Measurements from ENCODE around the gene CD68. TPM values are rescaled to one million over a fixed set of nuclear protein-coding genes. Genes with fewer than 3 reads are reported as not detected.
A peak's percentile ranks its signal among the peaks of the same experiment; 100 is the strongest.
"Not testable (repeated sequence)": the region's sequence is repeated elsewhere in the genome, so short reads cannot be mapped to it uniquely, and the experiment has no call there.

CD68 gene
- total RNA-seq, 1 donor from 2014 or later, result 286 TPM

DNA sequence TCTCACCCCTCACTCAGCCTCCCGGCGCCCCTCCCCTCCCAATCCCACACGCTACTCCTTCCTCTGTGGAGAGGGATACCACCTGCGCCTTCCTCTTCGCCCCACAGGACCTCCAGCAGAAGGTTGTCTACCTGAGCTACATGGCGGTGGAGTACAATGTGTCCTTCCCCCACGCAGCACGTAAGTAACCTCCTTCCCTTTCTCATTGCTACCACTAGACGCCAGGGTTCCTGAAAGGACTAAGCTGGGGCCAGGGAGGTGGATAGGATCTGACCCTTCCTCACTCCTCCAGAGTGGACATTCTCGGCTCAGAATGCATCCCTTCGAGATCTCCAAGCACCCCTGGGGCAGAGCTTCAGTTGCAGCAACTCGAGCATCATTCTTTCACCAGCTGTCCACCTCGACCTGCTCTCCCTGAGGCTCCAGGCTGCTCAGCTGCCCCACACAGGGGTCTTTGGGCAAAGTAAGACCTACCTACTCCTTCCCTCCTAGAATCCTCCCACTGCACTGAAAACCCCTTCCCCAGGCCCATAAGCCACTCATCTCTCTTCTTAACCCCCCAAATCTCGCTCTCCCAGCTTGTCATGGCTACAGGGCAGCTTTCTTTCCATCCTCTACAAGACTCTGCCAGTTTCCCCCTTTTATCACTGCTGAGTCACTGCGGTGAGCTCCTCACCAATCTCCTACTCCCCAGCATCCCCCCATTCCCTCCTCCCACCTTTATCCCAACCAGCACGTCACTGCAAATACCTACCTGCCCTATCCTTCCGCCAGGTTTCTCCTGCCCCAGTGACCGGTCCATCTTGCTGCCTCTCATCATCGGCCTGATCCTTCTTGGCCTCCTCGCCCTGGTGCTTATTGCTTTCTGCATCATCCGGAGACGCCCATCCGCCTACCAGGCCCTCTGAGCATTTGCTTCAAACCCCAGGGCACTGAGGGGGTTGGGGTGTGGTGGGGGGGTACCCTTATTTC, 1.5 kb downstream of the CD68 start:
- no peak for DNase-seq (ENCODE audit: low spot score)

GRCh38 chr17:7582396-7583252, 3.2 kb downstream of the CD68 start:
- no peak for DNase-seq (ENCODE audit: low spot score)

DNA sequence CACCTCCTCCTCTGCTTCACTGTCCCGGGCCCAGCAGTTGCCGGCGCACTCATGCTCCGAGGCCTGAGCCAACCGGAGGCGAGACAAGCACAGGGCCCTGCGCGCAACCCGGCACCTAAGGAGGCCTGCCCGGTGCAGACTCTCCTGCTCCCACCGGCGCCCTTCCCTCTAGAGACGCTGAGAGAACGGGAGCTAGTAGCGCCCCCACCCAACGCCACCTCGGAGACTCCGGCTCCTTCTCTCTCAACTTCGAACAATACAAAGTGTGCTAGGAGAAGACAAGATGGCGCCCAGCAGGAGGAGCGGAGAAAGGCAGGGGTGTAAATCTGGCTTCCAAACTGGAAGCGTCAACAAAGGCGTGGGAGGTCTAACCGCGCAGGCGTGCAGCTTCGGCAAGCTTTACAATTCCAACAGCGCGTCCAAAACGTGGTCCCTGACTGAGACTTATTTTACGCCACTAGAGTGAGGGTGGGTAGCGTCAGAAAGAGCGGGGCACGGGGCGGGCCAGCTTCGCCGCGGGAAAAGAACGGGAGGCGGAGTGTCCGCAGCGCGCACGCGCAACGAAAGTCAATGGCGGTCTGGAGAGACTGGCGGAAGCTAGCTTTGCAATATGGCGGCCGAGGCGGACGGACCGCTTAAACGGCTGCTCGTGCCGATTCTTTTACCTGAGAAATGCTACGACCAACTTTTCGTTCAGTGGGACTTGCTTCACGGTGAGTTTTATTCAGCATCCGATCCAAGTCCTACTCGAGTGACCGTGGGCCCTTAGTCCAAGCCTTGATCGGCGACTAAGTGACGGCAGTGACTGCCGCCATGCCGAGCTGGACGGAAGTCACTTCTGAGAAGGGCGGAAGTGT, 4.0 kb downstream of the CD68 start, which contains the start of gene MPDU1:
Gene MPDU1 (plus strand): TSS at position 600 of the 857 bp plus-strand sequence. CDS start 11 bp downstream, at position 611.
- DNase-seq (ENCODE audit: low spot score), result peak; percentile 98

- no peak for DNase-seq (ENCODE audit: low spot score)
Measured at GRCh38 chr17:7586673-7587419, 7.4 kb downstream of the CD68 start.

- DNase-seq (ENCODE audit: low spot score), result no peak
Measured at GRCh38 chr17:7587420-7588151, 8.1 kb downstream of the CD68 start.

GRCh38 chr17:7588553-7589203, 9.2 kb downstream of the CD68 start:
- DNase-seq (ENCODE audit: low spot score), result no peak

- peak; percentile 95 for DNase-seq (ENCODE audit: low spot score)
Measured at GRCh38 chr17:7589204-7589868, 9.9 kb downstream of the CD68 start.

- no peak for DNase-seq (ENCODE audit: low spot score)
Measured at GRCh38 chr17:7589891-7590691, 10.7 kb downstream of the CD68 start, which contains the start of gene SOX15. Gene SOX15 (minus strand): TSS chr17:7590094. CDS start chr17:7589676, 418 bp downstream.

DNA sequence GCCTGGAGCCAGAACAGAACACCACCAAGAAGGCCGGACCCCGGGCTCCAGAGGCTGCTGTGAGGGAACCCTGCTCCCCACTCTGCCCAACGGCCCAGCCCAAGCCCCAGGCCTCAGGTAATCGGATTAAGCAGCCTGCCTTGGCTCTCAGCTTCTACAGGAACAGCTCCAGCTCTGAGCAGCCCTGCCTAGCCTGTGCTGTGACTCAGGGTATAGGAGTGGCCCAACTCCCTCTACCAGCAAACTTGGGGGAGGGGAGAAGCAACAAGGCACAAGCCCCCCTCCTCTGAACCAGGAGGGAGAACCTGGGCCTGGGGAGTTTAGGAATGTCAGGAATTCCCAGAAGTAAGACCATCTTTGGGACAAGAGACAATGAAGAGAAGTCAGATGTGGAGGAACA, 11.3 kb downstream of the CD68 start:
- DNase-seq (ENCODE audit: low spot score), result no peak

DNA sequence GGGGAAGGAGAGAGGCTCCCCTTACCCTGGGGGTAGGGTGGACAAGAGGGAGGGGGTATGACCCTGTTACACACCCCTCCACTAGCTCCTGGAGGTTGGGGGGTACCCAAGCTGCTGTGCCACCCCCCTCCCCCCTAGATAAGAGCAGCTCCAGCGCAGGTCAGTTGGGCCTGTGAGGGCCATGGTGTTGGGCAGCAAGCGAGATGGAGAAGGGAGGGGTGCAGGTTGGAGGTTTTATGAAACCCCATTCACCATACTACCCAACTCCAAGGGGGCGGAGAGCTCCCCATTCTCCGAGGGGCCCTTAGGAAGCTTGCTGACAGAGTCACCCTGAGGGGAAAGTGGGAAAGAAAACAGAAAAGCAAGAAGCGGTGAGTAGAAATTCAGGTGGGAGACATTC, 12.2 kb downstream of the CD68 start:
- no peak for DNase-seq (ENCODE audit: low spot score)

GRCh38 chr17:7592422-7593021, 13.1 kb downstream of the CD68 start:
- DNase-seq (ENCODE audit: low spot score), result no peak

DNA sequence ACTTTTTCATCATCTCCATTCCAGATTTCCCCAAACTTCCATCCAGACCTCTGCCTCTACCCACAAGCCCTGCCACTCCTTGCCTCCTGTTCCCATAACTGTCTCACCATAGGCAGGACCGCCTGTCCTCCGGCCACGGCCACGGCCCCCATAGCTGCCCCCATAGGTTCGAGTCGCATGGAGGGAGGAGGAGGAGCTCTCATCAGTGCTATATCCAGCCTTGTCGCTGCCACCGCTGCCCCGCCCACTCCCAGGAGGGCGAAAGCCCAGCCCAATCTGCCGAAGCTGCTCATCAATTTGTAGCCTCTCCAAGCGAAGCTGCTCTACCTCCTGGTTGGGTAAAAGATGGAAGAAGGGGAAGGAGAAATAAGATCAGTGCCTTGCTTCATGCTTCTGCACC, 13.9 kb downstream of the CD68 start:
- DNase-seq (ENCODE audit: low spot score), result no peak

GRCh38 chr17:7597561-7597960, 18.1 kb downstream of the CD68 start:
- DNase-seq (ENCODE audit: low spot score), result not testable (repeated sequence)

DNA sequence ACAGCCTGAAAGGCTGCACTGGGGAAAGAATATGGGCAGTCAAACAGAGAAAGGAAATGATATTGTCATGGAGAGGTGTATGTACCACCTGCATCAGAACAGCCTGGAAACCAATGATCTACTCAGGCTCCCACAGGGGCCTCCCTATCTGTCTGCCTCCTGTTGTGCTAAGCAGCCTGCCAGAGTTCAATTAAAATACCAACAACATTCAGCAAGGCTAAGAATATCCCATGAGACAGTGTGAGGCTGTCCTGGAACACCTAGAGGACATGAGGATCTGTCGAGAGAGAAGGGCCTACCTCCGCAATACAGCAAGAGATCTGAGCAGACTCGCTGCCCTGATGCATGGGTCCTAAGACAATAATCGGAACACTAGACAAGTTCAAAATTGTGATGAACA, 26.8 kb downstream of the CD68 start:
- no peak for DNase-seq (ENCODE audit: low spot score)

DNA sequence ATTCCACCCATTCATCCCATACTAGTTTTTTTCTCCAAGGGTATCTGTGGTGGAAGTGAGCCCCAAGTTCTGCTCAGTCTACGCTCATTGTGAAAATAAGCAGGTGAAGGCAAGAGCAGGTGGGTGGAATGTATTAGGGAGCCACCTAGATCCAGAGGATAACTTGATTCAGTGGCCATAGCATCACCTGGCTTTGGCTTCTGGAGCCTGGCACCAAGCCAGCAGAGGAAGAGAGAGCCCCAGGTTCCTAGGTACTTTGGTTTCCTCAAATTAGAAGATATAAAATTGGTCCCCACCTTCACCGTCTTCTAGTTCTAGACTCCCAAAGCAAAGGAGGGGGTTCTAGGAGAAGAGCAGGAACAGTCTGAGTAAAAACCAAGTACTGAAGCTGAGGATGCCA, 31.2 kb downstream of the CD68 start:
- DNase-seq (ENCODE audit: low spot score), result no peak

DNA sequence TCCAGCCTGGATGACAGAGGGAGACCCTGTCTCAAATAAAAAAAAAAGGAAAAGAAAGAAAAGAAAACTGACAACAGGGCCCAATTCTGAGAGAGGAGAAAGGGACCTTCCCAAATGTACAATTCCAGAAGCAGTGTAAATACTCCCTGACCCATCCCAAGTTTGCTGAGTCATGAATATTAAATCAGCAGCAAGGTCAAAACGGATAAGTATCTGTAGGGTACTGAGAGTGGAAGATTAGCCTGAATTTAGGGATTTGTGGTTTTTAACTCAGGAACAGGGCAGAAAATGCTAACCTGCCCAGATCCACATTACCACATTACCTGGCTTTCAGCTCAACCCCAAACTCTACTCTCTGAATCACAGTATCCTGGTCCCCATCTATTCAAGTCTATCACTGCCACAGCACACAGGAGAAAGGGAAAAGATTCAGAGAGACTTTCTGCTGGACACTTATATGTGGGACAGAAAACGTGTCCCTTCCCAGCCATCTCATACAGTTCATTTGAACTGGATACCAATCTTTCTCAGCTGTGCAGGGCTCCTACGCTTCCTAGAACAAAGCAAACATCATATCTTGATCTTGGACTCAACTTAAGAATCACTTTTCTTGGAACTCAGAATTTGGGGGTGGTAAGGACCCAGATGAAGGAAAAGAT, 32.3 kb downstream of the CD68 start:
- DNase-seq (ENCODE audit: low spot score), result no peak

GRCh38 chr17:7612294-7612640, 32.8 kb downstream of the CD68 start:
- no peak for DNase-seq (ENCODE audit: low spot score)
